GM18867 (cell line): ENCODE measurements around the gene SIPA1.
A peak's percentile ranks its signal among the peaks of the same experiment; 100 is the strongest.

Source experiments
- ATAC-seq: cut with Tn5 transposase; IDR thresholded peaks from one replicate; pipeline ENCODE4 v1.9.1; 2021; ENCODE audit warnings: mild to moderate bottlenecking, moderate library complexity; ENCODE audit not compliant: unreplicated experiment

Gene SIPA1, protein sequence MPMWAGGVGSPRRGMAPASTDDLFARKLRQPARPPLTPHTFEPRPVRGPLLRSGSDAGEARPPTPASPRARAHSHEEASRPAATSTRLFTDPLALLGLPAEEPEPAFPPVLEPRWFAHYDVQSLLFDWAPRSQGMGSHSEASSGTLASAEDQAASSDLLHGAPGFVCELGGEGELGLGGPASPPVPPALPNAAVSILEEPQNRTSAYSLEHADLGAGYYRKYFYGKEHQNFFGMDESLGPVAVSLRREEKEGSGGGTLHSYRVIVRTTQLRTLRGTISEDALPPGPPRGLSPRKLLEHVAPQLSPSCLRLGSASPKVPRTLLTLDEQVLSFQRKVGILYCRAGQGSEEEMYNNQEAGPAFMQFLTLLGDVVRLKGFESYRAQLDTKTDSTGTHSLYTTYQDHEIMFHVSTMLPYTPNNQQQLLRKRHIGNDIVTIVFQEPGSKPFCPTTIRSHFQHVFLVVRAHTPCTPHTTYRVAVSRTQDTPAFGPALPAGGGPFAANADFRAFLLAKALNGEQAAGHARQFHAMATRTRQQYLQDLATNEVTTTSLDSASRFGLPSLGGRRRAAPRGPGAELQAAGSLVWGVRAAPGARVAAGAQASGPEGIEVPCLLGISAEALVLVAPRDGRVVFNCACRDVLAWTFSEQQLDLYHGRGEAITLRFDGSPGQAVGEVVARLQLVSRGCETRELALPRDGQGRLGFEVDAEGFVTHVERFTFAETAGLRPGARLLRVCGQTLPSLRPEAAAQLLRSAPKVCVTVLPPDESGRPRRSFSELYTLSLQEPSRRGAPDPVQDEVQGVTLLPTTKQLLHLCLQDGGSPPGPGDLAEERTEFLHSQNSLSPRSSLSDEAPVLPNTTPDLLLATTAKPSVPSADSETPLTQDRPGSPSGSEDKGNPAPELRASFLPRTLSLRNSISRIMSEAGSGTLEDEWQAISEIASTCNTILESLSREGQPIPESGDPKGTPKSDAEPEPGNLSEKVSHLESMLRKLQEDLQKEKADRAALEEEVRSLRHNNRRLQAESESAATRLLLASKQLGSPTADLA

DNA sequence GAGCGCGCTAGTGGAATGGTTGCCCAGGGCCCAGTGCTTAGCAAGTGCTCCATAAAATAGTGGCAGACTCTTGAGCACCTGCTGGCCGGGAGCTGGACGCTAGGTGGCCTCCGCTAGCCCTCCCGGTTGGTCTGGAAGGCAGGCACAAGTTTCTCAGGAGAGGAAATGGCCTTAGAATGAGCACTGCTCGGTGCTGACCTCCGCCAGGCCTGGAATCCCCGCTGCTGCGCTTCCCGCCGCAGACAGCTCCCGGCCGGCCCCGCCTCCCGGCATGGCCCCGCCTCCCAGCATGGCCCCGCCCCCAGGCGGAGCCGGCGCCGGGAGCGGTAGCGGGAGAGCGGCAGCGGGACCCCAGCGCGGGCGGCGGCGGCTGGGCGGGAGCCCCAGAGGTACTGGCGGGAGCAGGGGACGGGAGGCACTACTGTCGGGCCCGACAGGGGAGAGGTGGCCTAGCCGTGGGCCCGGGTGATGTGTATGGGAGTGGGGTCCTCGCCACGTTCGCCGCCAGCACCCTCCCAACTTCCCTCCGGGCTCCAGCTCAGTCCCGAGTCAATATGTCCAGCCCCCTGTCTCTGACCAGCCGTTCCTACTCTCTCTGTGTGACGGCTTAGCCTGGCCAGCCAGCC, at the start of gene SIPA1:
Gene SIPA1, plus strand, starts transcription at position 308 of the 626 bp plus-strand sequence. CDS start 2,821 bp downstream, outside the sequence.
- ATAC-seq = peak; percentile 37

DNA sequence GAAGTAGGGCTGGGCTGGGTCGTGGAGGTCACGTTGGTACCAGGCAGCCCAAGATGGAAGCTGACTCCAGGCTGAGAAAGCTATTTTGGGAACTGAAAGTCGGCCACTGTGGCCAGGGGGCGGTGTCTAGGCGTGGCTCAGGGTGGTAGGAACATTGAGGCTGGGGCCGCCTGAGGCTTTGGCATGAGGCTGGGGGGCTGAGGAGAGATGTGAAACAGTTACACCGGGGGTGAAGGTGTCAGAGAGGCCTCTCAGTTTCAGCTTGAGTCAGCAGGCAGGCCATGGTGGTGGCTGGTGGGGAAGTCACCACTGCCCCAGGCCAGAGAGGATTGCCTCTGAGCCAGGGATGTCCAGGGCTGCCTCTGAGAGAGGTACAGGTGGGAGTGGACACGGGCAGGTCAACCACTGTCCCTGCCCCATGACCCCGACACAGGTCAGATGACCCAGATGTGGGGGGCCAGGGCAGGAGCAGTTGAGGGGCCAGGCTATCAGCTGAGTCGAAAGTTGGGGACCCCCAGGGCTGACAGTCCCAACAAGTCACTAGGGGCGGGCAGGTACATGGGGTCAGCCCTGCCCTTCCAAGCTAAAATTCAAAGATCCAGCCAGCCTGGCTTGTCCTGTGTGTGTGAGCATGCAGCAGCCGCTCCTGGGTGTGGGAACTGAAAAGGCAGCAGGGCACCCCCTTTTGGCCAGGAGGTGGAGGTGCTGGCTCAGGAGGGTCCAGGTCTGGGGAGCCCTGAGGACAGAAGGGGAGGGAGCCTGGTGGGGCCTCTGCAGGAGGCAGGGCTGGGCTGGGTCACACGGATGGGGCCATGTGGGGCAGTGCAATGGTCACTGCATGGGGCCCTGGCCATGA, 49.5 kb upstream of the SIPA1 start:
- ATAC-seq = peak; percentile 74

DNA sequence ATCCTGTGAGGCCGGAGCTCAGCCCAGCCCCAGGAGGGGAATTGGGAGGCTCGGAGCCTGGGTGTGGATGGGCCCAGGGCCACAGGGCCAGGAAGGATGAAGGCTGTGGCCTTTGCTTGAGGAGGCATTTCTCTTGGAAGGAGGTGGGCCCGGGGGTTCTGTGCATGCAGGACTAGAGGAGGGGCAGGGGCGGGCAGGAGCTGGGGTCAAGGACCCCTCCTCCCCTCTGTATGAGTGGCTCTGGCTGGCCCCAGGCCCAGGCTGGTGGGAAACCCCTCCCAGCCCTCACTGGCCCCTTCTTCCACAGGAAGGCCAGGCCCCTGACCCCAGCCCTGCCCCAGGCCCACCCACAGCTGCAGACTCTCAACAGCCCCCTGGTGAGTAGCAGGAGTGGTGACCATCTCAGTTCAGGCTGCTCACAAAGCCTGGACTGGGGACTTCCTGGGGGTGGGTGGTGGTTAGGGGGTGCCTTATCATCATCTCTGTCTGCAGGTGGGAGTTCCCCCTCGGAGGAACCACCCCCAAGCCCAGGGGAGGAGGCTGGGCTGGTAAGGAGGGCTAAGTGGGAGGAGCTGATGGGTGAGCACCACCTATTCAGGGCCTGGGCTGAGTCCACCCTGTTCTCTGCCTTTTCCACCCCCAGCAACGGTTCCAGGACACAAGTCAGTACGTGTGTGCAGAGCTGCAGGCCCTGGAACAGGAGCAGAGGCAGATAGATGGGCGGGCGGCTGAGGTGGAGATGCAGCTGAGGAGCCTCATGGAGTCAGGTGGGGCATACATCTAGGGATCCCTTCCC, 48.3 kb upstream of the SIPA1 start:
- ATAC-seq = no peak

DNA sequence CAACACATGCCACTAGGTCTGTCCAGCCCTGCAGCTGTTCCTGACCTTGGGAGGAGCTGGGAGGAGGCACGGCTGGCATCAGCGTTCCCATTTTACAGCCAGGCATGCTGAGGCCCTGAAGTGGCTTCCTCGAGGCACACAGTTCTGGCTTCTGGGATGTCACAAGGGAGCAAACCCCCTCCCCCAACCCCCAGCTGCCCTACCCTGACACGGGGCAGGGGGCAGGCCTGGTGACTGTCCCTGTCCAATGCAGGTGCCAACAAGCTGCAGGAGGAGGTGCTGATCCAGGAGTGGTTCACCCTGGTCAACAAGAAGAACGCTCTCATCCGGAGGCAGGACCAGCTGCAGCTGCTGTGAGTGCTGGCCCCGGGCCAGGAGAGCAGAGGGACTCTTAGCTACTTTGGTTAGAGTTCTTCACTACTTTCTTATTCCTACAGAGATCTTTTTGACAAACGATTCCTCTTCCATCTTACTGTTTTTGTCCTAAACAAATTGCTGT, 47.6 kb upstream of the SIPA1 start:
- no peak for ATAC-seq

DNA sequence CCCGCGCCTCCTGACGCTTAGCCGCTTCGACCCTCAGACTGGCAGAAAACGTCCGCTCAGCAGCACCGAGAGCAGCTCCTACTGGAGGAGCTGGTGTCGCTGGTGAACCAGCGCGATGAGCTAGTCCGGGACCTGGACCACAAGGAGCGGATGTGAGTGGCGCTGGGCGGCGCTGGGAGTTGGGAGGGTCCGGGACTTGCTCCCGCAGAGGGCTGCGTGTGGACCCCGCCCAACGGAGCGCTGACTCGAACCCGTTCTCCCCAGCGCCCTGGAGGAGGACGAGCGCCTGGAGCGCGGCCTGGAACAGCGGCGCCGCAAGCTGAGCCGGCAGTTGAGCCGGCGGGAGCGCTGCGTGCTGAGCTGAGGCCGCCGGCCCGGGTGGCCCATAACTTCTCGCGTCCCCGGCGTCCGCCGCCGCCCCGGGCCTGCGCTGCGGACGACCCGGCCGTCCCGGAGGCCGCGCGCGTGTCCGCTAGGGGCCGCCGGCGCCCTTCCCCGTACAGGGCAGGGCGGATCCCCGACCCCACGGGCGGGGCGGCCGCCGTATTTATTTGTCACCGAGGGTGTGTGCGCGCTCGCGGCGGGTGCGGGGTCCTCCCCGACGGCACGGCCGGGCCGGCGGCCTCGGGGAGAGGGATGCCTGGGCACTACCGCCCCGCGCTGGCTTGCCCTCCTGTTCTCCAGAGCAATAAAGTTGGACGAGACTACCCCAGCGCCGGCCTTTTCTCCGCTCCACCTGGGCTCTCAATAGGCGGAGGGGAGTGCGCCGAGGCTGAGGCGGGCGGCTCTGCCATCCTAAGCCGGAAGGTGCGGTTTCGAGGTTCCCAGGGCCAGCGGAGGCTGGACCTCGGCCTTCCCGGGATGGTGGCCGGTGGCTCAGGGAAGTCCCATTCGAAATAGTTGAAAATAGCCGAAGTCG, 45.7 kb upstream of the SIPA1 start:
- ATAC-seq = no peak

DNA sequence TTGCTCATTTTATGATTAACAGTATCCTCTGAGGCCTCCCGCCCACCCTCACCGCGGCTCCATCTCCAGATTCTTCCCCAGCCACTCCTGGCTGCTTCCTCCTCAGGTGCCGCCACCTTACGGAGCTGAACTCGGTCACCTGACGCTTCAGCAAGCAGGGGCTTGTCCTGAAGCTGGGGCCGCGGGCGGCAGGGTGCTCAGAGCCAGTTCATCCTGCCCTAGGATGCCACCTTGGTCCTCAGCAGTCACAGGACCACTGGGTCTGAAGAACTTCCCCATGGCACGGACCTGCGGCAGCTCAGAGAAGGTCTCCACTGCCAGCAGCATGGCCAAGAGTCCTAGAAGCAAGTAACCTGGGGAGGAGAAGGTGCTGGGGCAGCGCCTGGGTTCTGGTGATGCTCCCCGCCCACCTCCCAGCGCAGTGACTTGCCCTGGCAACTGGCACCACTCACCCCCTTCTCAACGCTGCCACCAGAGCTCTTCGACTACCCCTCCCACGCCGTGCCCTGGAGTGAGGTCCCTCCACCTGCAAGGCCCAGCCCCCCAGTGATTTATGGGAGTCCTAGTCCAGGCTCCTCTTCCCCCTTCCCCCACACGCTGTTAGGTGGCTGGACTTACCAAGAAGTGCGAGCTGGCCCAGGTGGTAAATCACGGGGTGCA, 44.9 kb upstream of the SIPA1 start:
- ATAC-seq = no peak

DNA sequence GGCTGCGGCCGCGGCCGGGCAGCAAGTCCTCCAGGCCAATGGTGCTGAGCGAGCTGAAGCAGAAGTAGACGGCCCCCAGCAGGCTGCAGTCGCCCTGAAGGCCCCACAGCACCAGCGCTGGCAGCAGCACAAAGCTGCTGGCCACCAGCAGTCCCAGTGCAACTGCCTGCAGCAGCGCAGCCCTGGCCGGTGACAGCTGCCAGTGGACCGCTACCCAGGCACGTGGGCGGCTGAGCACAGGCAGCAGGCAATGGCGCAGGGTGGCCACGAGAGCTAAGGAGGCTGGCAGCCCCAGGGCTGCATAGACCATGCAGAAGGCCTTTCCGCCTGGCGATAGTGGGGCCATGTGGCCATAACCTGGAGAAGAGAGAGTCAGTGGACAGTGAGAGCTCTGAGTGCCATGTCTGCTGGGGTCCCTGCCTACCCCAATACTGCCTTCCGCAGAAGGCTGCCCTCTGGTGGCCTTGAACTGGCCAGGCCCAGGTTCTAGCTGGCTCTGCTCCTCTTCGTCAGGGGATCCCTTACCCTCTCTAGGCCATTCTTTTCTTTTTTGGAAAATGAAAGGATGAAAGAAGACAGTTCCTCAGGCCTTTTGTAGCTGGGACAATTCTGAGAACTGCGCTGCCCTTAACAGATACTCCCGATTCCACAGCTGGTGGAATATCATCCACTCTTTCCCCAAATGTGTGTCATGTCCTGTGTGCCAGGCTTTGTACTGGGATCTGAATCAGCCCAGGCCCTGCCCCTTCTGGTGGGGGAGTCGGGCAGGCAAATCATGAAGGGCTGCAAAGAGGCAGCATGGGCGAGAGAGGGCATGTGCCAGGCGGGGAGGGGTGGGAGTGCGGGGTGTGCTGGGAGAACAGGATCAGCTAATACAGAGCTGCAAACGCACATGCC, 44.1 kb upstream of the SIPA1 start:
- no peak for ATAC-seq

DNA sequence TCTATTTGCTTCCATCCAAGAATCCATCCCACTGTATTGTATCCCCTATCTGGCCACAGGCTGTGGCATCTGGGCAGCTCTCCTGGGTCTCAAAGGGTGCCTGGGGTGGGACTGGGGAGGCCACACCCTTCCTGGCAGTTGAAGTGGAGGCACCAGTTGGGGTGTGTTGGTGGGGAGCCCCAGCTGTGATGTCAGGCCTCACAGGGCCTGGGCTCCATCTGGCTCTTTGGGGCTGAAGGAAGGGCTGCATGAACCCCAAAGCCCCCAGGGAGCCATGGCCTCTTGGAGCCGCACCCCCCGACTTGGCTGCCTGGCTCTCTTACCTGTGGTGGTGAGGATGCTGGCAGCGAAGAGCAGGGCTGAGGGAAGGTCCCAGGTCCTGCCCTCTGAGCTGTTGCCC, 42.8 kb upstream of the SIPA1 start:
- ATAC-seq = no peak

DNA sequence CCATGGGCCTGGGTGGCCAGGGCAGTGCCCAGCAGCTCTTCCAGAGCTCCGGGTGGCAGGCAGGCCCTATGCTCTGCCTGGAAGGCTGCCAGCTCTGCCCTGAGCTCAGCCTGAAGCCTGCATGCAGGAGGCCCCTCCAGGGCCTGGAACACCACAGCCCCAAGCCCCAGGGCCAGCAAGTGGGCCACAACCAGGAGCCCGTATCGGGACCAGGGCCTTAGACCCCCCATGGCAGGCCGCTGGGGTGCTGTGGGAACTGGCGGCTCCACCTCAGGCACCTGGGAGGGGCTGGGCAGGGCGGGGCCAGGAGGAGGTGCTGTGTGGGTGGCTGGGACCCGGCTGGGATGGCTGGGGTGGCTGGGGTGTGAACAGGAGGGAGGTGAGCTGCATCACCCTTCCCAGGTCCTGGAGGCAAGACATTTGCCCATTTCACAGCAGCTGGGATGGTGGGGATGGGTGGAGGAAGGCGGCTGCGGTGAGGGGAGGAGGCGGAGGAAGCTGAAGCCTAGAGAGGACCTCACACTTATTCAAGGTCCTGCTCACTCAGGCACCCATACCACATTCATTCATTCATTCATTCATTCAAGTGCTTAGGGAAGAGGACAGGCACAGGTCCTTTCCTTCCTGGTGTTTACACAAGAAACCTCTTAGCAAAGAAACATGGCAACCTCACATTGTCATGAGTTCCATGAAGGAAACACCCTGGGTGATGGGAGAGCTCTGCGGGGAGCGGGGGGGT, 42.2 kb upstream of the SIPA1 start, which contains the start of gene KCNK7:
Gene KCNK7, minus strand, starts transcription at position 258 of the 739 bp plus-strand sequence. Its CDS starts 28 bp downstream, at position 230.
- no peak for ATAC-seq

DNA sequence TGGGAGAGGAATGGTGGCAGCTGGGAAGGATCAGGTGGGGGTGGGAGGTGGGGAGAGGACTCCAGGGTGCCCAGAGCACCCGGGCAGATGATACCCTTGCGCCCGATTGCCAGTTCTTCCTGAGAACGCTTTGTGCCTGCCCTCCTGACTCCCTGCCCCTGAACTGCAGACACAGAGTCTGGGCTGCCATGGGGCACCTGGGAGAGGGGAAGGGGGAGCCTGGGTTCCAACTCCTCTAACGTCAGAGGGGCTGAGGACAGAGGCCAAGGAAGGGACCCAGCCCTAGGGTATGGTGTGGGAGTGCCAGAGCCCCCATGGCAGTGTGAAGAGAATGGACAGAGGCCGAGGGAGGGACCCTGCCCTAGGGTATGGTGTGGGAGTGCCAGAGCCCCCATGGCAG, 41.4 kb upstream of the SIPA1 start:
- ATAC-seq = no peak

DNA sequence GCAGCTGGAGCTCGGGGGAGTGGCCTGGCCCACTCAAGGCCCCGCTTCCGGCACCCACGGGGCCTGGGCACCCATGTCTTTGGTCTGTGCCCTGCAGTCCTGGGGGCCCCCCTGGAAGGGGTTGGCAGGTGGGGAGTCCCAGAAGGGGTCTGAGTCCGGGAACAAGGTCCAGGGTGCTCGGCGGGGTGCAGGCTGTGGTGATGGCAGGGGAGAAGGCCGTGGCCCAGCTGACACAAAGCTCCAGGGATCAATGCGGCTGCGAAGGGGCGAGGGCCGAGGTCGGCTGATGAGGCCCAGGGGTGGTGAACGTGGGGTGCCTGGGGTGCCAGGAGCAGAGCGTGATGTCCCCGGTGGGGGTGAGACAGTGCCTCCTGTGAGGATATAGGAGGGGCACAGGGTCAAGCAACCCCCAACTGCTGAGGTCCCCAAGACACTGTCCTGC, 39.6 kb upstream of the SIPA1 start:
- no peak for ATAC-seq

DNA sequence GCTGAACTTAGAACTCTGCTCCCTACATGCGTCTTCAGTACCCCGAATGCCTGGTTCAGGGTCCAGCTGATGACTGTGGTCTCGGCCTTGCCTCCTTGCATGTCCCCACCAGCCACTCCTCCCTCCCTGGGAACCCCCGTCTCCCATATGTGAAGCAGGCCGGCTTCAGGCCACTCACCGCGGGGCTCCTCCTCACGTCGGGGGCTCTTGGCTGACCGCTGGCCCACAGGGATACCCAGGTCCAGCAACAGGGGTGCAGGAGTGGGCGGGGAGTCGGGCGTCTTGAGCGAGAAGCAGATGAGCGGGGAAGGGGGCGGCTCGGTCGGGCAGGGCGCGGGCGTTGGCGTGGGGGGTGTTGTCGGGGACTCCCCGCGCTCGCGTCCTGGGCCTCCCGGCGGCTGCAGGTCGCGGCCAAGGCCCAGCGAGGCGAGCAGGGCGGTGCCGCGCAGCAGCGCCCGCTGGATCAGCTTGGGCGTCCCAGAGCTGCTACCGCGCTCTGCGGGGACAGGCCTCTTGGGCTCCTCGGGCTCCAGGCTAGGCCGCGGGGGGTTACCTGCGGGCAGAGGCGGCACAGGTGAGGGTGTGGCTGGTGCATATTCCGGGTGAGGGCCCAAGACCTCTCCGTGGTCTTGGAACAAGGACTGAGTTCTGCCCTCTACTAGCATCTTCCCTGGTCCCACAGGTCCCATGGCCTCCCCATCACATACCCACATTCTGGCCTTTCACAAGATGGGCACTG, 38.5 kb upstream of the SIPA1 start:
- ATAC-seq = no peak

DNA sequence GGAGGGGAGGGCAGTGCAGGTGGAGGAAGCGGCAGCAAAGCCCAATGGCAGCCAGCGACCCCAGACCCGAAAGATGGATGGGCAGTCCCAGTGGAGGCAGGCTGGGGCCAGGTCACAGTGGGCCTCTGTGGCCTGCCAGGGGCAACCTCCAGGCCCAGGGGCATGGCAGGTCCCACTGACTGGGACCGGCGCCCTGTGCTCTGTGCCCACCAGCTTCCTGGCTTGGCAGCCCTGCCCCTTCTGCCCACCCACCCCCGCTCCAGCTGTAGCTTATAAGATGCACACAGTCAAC, 38.0 kb upstream of the SIPA1 start:
- ATAC-seq = no peak

DNA sequence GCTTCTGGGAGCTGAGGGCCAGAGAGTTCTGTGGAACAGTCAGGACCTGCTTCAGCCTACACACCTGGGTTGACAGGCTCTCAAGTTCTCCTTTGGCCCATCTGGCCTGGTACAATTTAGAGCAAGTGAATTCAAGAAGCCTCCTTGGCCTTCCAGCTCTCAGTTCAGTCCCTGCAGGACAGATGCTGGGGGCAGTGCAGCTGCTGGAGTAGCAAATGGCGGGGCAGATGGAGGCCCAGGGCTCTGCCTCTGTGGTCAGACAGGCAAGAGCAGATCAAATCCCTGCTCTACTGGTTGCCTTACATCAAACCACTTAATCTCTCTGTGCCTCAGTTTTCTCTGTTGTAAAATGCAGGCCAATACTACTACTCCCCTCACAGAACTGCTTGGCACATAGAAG, 33.6 kb upstream of the SIPA1 start:
- no peak for ATAC-seq

DNA sequence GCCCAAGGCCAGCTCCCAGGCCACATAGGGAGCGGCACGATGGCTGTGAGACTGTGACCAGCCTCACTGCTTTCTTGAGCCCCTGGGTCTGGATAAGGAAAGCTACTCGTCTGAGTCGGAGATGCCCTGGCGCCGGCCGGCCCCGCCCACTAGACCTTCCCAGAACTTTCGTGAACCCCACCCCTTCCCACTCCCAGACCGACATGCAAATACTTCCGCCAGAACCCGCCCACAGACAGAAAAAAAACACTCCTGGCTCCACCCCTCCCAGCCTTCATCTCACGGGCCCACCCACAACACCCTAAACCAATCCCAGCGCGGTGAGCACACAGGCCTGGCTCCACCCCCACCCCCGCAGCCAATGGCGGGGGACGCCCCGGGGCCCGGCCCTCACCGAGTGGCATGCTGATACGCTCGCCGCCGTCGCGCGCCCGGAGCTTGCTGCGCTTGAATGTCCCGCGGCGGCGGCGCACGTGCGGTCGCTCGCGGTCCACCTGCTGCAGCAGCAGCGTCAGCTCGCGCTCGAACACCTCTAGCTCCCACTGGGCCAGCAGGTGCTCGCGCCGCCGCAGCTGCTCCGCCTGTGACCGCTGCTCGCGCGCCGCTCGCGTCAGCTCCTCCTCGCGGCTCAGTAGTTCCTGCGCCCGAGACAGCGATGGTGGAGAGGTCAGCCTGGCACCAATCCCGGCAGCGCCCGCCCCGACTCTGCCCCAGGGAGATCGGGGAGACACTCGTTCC, 30.9 kb upstream of the SIPA1 start:
- ATAC-seq = no peak
